Measurements from ENCODE around the gene BAIAP2. TPM values are rescaled to one million over a fixed set of nuclear protein-coding genes. Genes with fewer than 3 reads are reported as not detected.
"Not testable (repeated sequence)": the region's sequence is repeated elsewhere in the genome, so short reads cannot be mapped to it uniquely, and the experiment has no call there.

The BAIAP2 gene
- polyA plus RNA-seq, 1 experiment = 9.6 TPM

DNA sequence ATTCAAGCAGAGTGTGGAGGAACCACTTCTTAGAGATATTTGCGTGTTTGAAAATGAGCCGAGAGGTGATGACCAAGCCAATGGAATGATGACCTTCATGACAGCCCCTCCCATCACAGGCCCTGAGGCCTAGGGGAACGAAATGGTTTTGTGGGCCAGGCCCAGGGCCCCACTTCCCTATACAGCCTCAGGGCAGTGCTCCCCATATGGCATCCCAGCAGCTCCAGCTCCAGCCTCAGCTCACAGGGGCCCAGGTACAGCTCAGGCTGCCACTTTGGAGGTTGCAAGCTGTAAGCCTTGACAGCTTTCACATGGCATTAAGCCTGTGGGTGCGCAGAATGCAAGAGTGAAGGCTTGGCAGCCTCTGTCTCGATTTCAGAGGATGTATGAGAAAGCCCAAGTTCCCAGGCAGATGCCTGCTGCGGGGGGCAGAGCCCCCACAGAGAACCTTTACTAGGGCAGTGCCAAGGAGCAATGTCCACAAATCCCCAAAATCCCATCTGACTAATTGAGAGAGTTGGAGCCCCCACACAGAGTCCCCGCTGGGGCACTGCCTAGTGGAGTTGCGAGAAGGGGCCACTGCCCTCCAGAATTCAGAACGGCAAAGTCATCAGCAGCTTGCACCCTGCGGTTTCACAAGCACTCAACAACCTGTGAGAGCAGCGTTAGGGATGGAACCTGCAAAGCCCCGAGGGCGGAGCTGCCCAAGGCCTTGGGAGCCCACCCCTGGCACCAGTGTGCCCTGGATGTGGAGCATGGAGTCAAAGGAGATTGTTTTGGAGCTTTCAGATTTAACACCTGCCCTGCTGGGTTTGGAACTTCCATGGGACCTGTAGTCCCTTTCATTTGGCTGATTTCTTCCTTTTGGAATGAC lies 22.1 kb upstream of the BAIAP2 start:
- peaks cover 4% of the 10 kb centered on the region for H3K27me3 ChIP-seq (ENCODE audit: control insufficient read depth, insufficient read depth, low read length)
- H3K9me3 ChIP-seq (ENCODE audit: control insufficient read depth, insufficient read depth, low read length) = peaks cover 8% of the 10 kb centered on the region
- ChIA-PET POLR2A (no interaction called here), CTCF (interaction anchor here (0.5 to 2.1 kb wide), 4 partner anchors 11 to 1174 kb away, joined by 3 to 8 read pairs (median 6); partner anchors contain the start of gene CBX4)
- no peak overlapping the region for H3K4me3 ChIP-seq (ENCODE audit: low read depth, low read length)
- no peak for DNase-seq (ENCODE audit: low read depth, low spot score)
- H3K27ac ChIP-seq (ENCODE audit: low read depth, low read length) = no peak overlapping the region
- no peak for TF ChIP-seq CTCF (IDR thresholded peaks at IDR 0.05; ENCODE audit: low read depth, low read length)

- no peak overlapping the region for H3K27ac ChIP-seq (ENCODE audit: low read depth, low read length)
- ChIA-PET POLR2A (no interaction called here), CTCF (interaction anchor here (0.5 to 2.1 kb wide), 2 partner anchors 10 to 1174 kb away, joined by 7 to 8 read pairs; partner anchors contain the start of gene CBX4)
- H3K9me3 ChIP-seq (ENCODE audit: control insufficient read depth, insufficient read depth, low read length) = peaks cover 8% of the 10 kb centered on the region
- no peak overlapping the region for H3K4me3 ChIP-seq (ENCODE audit: low read depth, low read length)
- H3K27me3 ChIP-seq (ENCODE audit: control insufficient read depth, insufficient read depth, low read length) = peaks cover 2% of the 10 kb centered on the region
- DNase-seq (ENCODE audit: low read depth, low spot score) = no peak
- no peak for TF ChIP-seq CTCF (IDR thresholded peaks at IDR 0.05; ENCODE audit: low read depth, low read length)
Measured at GRCh38 chr17:81013642-81014041, 21.3 kb upstream of the BAIAP2 start.

DNA sequence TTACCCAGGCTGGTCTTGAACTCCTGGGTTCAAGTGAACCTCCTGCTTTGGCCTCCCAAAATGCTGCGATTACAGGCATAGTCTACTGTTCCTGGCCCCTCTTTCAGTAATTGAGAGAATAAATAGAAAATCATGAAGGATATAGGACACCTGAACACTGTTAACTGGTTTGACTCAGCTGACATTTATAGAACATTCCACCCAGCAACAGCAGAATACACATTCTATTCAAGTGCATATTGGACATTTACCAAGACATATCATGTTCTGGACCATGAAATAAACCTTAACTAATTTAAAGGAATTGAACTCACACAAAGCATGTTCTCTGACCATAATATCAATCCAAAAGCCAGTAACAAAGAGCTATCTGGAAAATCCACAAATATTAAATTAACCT lies 19.8 kb upstream of the BAIAP2 start:
- TF ChIP-seq CTCF (IDR thresholded peaks at IDR 0.05; ENCODE audit: low read depth, low read length) = no peak
- Histone ChIP-seq H3K9me3 (ENCODE audit: control insufficient read depth, insufficient read depth, low read length) (peaks cover 8% of the 10 kb centered on the region), H3K27me3 (ENCODE audit: control insufficient read depth, insufficient read depth, low read length) (peaks cover 2% of the 10 kb centered on the region), H3K27ac (ENCODE audit: low read depth, low read length) (no peak overlapping the region), H3K4me3 (ENCODE audit: low read depth, low read length) (no peak overlapping the region)
- ChIA-PET POLR2A (no interaction called here), CTCF (interaction anchor here (0.7 to 1.9 kb wide), 2 partner anchors 9 to 165 kb away, joined by 3 to 14 read pairs; no protein-coding TSS in a partner anchor)
- no peak for DNase-seq (ENCODE audit: low read depth, low spot score)

GRCh38 chr17:81016575-81016974 lies 18.4 kb upstream of the BAIAP2 start:
- Histone ChIP-seq H3K27ac (ENCODE audit: low read depth, low read length) (no peak overlapping the region), H3K27me3 (ENCODE audit: control insufficient read depth, insufficient read depth, low read length) (no peaks in the 10 kb centered on the region), H3K9me3 (ENCODE audit: control insufficient read depth, insufficient read depth, low read length) (peaks cover 3% of the 10 kb centered on the region), H3K4me3 (ENCODE audit: low read depth, low read length) (no peak overlapping the region)
- DNase-seq (ENCODE audit: low read depth, low spot score) = no peak
- POLR2A ChIA-PET = no interaction called here
- CTCF ChIA-PET = no interaction called here
- no peak for TF ChIP-seq CTCF (IDR thresholded peaks at IDR 0.05; ENCODE audit: low read depth, low read length)

- CTCF ChIA-PET = interaction anchor here (1.7 to 2.3 kb wide), 2 partner anchors 80 to 85 kb away, joined by 6 to 8 read pairs; no protein-coding TSS in a partner anchor
- POLR2A ChIA-PET; H3K9me3 ChIP-seq (ENCODE audit: control insufficient read depth, insufficient read depth, low read length): not testable (repeated sequence)
Measured at GRCh38 chr17:81017330-81017729, 17.6 kb upstream of the BAIAP2 start.

More at GRCh38 chr17:81017330-81017729, 17.6 kb upstream of the BAIAP2 start:
- not testable (repeated sequence) for DNase-seq (ENCODE audit: low read depth, low spot score); H3K27me3 ChIP-seq (ENCODE audit: control insufficient read depth, insufficient read depth, low read length); H3K27ac ChIP-seq (ENCODE audit: low read depth, low read length); H3K4me3 ChIP-seq (ENCODE audit: low read depth, low read length)

Data from AG04450 (cell line).